Mesendoderm (in vitro differentiated cells): ENCODE results near the gene MAF.

Source experiments
- DNase-seq: peaks from one replicate; pipeline ENCODE4 v3.0.0; 2013
- H2AK5ac ChIP-seq: 2 replicates; pipeline ENCODE4 v1.6.1; 2013; ENCODE audit warnings: low read length, inconsistent platforms
- H2BK120ac ChIP-seq: 2 replicates; pipeline ENCODE4 v1.6.1; 2013; ENCODE audit warnings: low read depth, mild to moderate bottlenecking, low read length, moderate library complexity, mixed read lengths
- H2BK15ac ChIP-seq: replicated peaks from 2 replicates; pipeline ENCODE4 v1.6.1; 2013; ENCODE audit warnings: low read depth, mild to moderate bottlenecking, moderate library complexity
- H2BK5ac ChIP-seq: 2 replicates; pipeline ENCODE4 v1.6.1; 2013; ENCODE audit warnings: low read length, inconsistent platforms
- H3K18ac ChIP-seq: 2 replicates; pipeline ENCODE4 v1.6.1; 2013; ENCODE audit warnings: mild to moderate bottlenecking, low read length, mixed read lengths
- H3K23ac ChIP-seq: one replicate; pipeline ENCODE4 v1.6.1; 2013; ENCODE audit warnings: low read length
- H3K27ac ChIP-seq: 2 replicates; pipeline ENCODE4 v1.5.1; 2013; ENCODE audit warnings: low read depth, mild to moderate bottlenecking, inconsistent platforms, low read length, moderate library complexity
- H3K27me3 ChIP-seq: 2 replicates; pipeline ENCODE4 v1.6.1; 2013; ENCODE audit warnings: low read length, control low read depth, mild to moderate bottlenecking, inconsistent platforms; ENCODE audit not compliant: insufficient read depth, poor library complexity
- H3K36me3 ChIP-seq: 2 replicates; pipeline ENCODE4 v1.6.1; 2013; ENCODE audit warnings: low read length, inconsistent platforms; ENCODE audit not compliant: control insufficient read depth, insufficient read depth
- H3K4ac ChIP-seq: one replicate; pipeline ENCODE4 v1.6.1; 2013; ENCODE audit warnings: low read depth, mild to moderate bottlenecking, low read length, moderate library complexity
- H3K4me1 ChIP-seq: 2 replicates; pipeline ENCODE4 v1.6.1; 2013; ENCODE audit warnings: low read depth, low read length, inconsistent platforms; ENCODE audit not compliant: control insufficient read depth
- H3K4me2 ChIP-seq: 2 replicates; pipeline ENCODE4 v1.6.1; 2013; ENCODE audit warnings: low read length
- H3K4me3 ChIP-seq: 2 replicates; pipeline ENCODE4 v1.5.1; 2013; ENCODE audit warnings: mild to moderate bottlenecking, low read length
- H3K56ac ChIP-seq: one replicate; pipeline ENCODE4 v1.6.1; 2013; ENCODE audit warnings: low read length
- H3K79me1 ChIP-seq: 2 replicates; pipeline ENCODE4 v1.6.1; 2013; ENCODE audit warnings: low read length, inconsistent platforms
- H3K79me2 ChIP-seq: 2 replicates; pipeline ENCODE4 v1.6.1; 2013; ENCODE audit warnings: mild to moderate bottlenecking, low read length; ENCODE audit not compliant: control insufficient read depth, insufficient read depth
- H3K9ac ChIP-seq: 2 replicates; pipeline ENCODE4 v1.6.1; 2013; ENCODE audit warnings: low read length, inconsistent platforms
- H4K5ac ChIP-seq: one replicate; pipeline ENCODE4 v1.6.1; 2013; ENCODE audit warnings: low read length
- H4K8ac ChIP-seq: one replicate; pipeline ENCODE4 v1.6.1; 2013; ENCODE audit warnings: low read depth, mild to moderate bottlenecking, control low read depth, low read length, moderate library complexity
- WGBS: extraction: QIAGEN DNeasy Blood & Tissue Kit; methylation state at CpG from one replicate; pipeline ENCODE4 v1.1.7; 2013; ENCODE audit warnings: low lambda C conversion rate, missing lambda C conversion rate; ENCODE audit not compliant: insufficient coverage; ENCODE audit errors: extremely low coverage; 5-methylcytosine and 5-hydroxymethylcytosine counted together

The MAF gene

GRCh38 chr16:79571903-79572535, 28.5 kb downstream of the MAF start:
- Histone ChIP-seq H3K4ac (no peak overlapping the region), H3K36me3 (no peaks in the 10 kb centered on the region), H2AK5ac (no peak overlapping the region), H3K79me1 (no peaks in the 10 kb centered on the region), H4K5ac (no peak overlapping the region), H4K8ac (no peak overlapping the region), H3K27me3 (no peaks in the 10 kb centered on the region), H3K4me1 (peaks cover 4% of the 10 kb centered on the region), H3K79me2 (no peaks in the 10 kb centered on the region), H2BK5ac (no peak overlapping the region), H2BK15ac (no peak overlapping the region), H2BK120ac (no peak overlapping the region), H3K9ac (no peak overlapping the region), H3K27ac (no peak overlapping the region), H3K56ac (no peak overlapping the region), H3K4me2 (no peak overlapping the region), H3K4me3 (no peak overlapping the region), H3K23ac (no peak overlapping the region), H3K18ac (no peak overlapping the region)
- peak; percentile 30 for DNase-seq
- no CpG with 5 or more reads among the region's 9 CpGs for WGBS

GRCh38 chr16:79571065-79571902, 29.3 kb downstream of the MAF start:
- Histone ChIP-seq H2BK5ac (no peak overlapping the region), H3K27ac (no peak overlapping the region), H2AK5ac (no peak overlapping the region), H3K4ac (no peak overlapping the region), H3K4me1 (peaks cover 4% of the 10 kb centered on the region), H3K79me2 (no peaks in the 10 kb centered on the region), H4K5ac (no peak overlapping the region), H2BK15ac (no peak overlapping the region), H3K27me3 (no peaks in the 10 kb centered on the region), H3K4me3 (no peak overlapping the region), H3K36me3 (no peaks in the 10 kb centered on the region), H3K9ac (no peak overlapping the region), H3K18ac (no peak overlapping the region), H3K23ac (no peak overlapping the region), H3K56ac (no peak overlapping the region), H3K4me2 (no peak overlapping the region), H2BK120ac (no peak overlapping the region), H4K8ac (no peak overlapping the region), H3K79me1 (no peaks in the 10 kb centered on the region)
- DNase-seq: no peak
- no CpG with 5 or more reads among the region's 8 CpGs for WGBS

DNA sequence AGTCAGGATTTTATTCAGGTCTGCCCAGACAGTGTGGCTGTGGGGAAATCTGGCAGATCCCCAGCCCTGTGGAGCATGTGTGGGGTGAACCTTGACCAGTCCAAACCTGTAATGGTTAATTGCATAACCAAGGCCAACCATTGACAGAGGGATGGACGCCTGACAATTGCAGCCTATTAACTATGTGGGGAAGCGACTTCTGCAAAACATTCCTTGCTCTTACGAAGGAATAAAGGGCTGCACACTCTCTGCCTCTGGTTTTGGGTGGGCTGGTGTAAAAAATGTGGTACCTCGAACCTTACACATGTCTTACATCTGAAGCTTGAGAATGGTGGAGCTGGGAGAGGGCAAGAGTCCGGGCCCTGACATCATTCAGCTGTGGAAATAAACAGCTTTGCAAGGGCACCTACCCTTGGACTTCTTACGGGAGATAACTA, 35.8 kb downstream of the MAF start:
- Histone ChIP-seq H3K4me1 (peaks cover 5% of the 10 kb centered on the region), H3K79me2 (no peaks in the 10 kb centered on the region), H2BK15ac (no peak overlapping the region), H4K8ac (no peak overlapping the region), H3K4me2 (no peak overlapping the region), H2BK5ac (no peak overlapping the region), H3K23ac (no peak overlapping the region), H3K27me3 (no peaks in the 10 kb centered on the region), H3K27ac (no peak overlapping the region), H4K5ac (no peak overlapping the region), H3K36me3 (no peaks in the 10 kb centered on the region), H2AK5ac (no peak overlapping the region), H3K4ac (no peak overlapping the region), H3K4me3 (no peak overlapping the region), H3K56ac (no peak overlapping the region), H3K18ac (no peak overlapping the region), H3K79me1 (no peaks in the 10 kb centered on the region), H3K9ac (no peak overlapping the region), H2BK120ac (no peak overlapping the region)
- WGBS: no CpG with 5 or more reads among the region's 6 CpGs
- DNase-seq: no peak

DNA sequence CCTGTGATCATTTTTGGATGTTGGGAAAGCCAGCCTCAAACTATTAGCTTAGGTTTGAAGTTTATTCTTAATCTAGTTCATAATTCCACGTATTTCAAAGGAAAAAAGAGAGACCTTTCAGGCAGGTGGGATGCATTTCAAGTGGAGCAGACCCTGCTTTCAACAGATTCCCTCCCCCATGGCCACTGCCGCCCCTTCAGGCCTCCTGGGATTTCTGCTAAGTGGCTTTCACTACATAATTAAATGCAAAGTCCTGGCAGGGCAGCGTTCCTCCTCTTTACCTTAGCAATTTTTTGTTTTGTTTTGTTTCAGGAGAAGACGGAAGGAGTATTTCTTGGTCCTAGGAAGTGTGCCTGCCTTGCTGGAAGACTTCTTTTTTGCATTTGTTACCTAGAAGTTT, 36.6 kb downstream of the MAF start:
- Histone ChIP-seq H3K4ac (no peak overlapping the region), H2BK15ac (no peak overlapping the region), H3K36me3 (no peaks in the 10 kb centered on the region), H3K56ac (no peak overlapping the region), H3K4me3 (no peak overlapping the region), H3K27ac (no peak overlapping the region), H3K18ac (no peak overlapping the region), H4K8ac (no peak overlapping the region), H2BK120ac (no peak overlapping the region), H2BK5ac (no peak overlapping the region), H2AK5ac (no peak overlapping the region), H3K27me3 (no peaks in the 10 kb centered on the region), H3K23ac (no peak overlapping the region), H3K79me2 (no peaks in the 10 kb centered on the region), H3K4me1 (peaks cover 5% of the 10 kb centered on the region), H3K4me2 (no peak overlapping the region), H3K79me1 (no peaks in the 10 kb centered on the region), H3K9ac (no peak overlapping the region), H4K5ac (no peak overlapping the region)
- peak; percentile 28 for DNase-seq
- no CpG with 5 or more reads among the region's 4 CpGs for WGBS

DNA sequence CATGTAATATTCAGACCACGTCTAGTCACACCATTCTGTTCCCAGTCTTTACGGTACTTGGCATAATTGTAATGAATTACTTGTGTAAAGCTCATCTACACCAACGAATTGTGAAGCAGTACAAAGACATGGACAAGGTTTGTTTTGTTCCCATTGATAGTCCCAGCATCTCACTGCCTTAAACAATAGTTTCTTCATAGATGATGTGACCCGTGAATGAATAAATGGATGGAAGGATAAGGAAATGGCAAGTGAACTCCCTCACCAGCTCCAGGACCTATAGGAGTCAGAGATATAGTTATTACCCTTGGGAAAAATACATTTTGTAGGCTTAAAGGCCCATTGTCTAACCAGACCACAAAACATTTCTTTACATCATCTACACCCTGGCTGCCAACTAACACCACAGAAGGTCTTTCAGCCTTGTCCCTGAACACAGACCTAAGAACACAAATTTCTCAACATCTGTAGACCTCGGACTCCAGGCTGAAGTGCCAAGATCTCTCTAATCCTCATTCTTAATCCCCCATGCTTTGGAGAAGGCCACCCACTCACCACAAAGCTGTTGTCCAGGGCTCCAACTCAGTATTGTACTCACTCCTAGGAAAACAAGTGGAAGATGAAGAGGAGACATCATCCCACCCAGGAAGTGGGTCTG, 38.2 kb downstream of the MAF start:
- Histone ChIP-seq H3K4me3 (no peak overlapping the region), H3K9ac (no peak overlapping the region), H3K27ac (no peak overlapping the region), H2BK120ac (no peak overlapping the region), H4K8ac (no peak overlapping the region), H3K4me1 (peaks cover 5% of the 10 kb centered on the region), H3K18ac (no peak overlapping the region), H3K79me1 (no peaks in the 10 kb centered on the region), H2BK15ac (no peak overlapping the region), H4K5ac (no peak overlapping the region), H3K4me2 (no peak overlapping the region), H3K27me3 (no peaks in the 10 kb centered on the region), H3K23ac (no peak overlapping the region), H3K36me3 (no peaks in the 10 kb centered on the region), H3K4ac (no peak overlapping the region), H3K56ac (no peak overlapping the region), H2AK5ac (no peak overlapping the region), H3K79me2 (no peaks in the 10 kb centered on the region), H2BK5ac (no peak overlapping the region)
- no peak for DNase-seq
- no CpG with 5 or more reads among the region's 5 CpGs for WGBS
